GM20000 (cell line): ENCODE data around the gene TOR1AIP1.

ENCODE experiments used
- DNase-seq: peaks from one replicate; pipeline ENCODE4 v3.0.0; 2012; ENCODE audit warnings: low spot score
- CTCF ChIP-seq: IDR thresholded peaks from 2 replicates; pipeline ENCODE4 v1.5.1; 2012; ENCODE audit warnings: mild to moderate bottlenecking, control low read depth; ENCODE audit errors: extremely low read depth, missing control alignments

TOR1AIP1 gene

GRCh38 chr1:179921472-179921871 lies 39.4 kb downstream of the TOR1AIP1 start:
- DNase-seq: no peak
- TF ChIP-seq CTCF: no peak

GRCh38 chr1:179921981-179922872 lies 40.1 kb downstream of the TOR1AIP1 start:
- DNase-seq: no peak
- no peak for TF ChIP-seq CTCF

GRCh38 chr1:179923029-179923428 lies 40.9 kb downstream of the TOR1AIP1 start:
- TF ChIP-seq CTCF: no peak
- DNase-seq: no peak

GRCh38 chr1:179924268-179924667 lies 42.2 kb downstream of the TOR1AIP1 start:
- TF ChIP-seq CTCF: no peak
- DNase-seq: no peak

- no peak for DNase-seq
- no peak for TF ChIP-seq CTCF
Observed at GRCh38 chr1:179925302-179925701, 43.2 kb downstream of the TOR1AIP1 start.

- no peak for TF ChIP-seq CTCF
- no peak for DNase-seq
Observed at GRCh38 chr1:179925922-179926849, 44.1 kb downstream of the TOR1AIP1 start.

GRCh38 chr1:179926850-179927205 lies 44.7 kb downstream of the TOR1AIP1 start:
- TF ChIP-seq CTCF: no peak

More at GRCh38 chr1:179926850-179927205, 44.7 kb downstream of the TOR1AIP1 start:
- DNase-seq: no peak
